ENCODE results near the gene RASSF5. TPM values are rescaled to one million over a fixed set of nuclear protein-coding genes. Genes with fewer than 3 reads are reported as not detected.

The RASSF5 gene
- polyA plus RNA-seq, 2 of the 4 experiments (the other 2 are of a cell fraction) = 2.0 to 2.2 TPM

GRCh38 chr1:206581571-206581981 is 74.2 kb downstream of the RASSF5 start:
- FAIRE-seq (no peak), DNase-seq (ENCODE audit: low read depth in 1 of 2, low spot score in 1 of 2) (no peak), ATAC-seq (no peak)
- no peak overlapping the region for H3K27ac ChIP-seq
- H3K4me2 ChIP-seq = no peak overlapping the region
- WGBS (ENCODE audit: missing lambda C conversion rate) = 88% methylated on average over 10 of the region's 10 CpGs
- POLR2A ChIA-PET = no interaction called here
- CTCF ChIA-PET = interaction anchor here (0.6 to 16.8 kb wide), 9 partner anchors 11 to 401 kb away, joined by 3 to 219 read pairs (median 5); no protein-coding TSS in a partner anchor
- no peaks in the 10 kb centered on the region for H3K9me3 ChIP-seq
- H3K4me1 ChIP-seq = no peaks in the 10 kb centered on the region
- no peak for TF ChIP-seq TFCP2L1 (CRISPR knock-in tag; IDR thresholded peaks at IDR 0.05)
- no peak for TF ChIP-seq HEYL (CRISPR knock-in tag; IDR thresholded peaks at IDR 0.05)
- TF ChIP-seq RCOR1 (IDR thresholded peaks at IDR 0.05; ENCODE audit: low read depth, low read length) = no peak
- TF ChIP-seq GATA3 (IDR thresholded peaks at IDR 0.05; ENCODE audit: borderline replicate concordance) = no peak
- no peak for TF ChIP-seq ZFP36 (IDR thresholded peaks at IDR 0.05; ENCODE audit: borderline replicate concordance, partially characterized antibody)
- TF ChIP-seq POLR2A (IDR thresholded peaks at IDR 0.05; ENCODE audit: low read length) = no peak
- no peak for TF ChIP-seq ZSCAN20 (CRISPR knock-in tag; IDR thresholded peaks at IDR 0.05)
- TF ChIP-seq, protein P1, sequence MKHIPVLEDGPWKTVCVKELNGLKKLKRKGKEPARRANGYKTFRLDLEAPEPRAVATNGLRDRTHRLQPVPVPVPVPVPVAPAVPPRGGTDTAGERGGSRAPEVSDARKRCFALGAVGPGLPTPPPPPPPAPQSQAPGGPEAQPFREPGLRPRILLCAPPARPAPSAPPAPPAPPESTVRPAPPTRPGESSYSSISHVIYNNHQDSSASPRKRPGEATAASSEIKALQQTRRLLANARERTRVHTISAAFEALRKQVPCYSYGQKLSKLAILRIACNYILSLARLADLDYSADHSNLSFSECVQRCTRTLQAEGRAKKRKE (CRISPR knock-in tag; IDR thresholded peaks at IDR 0.05; ENCODE audit: low read depth) = no peak
- TF ChIP-seq FOXS1 (CRISPR knock-in tag; IDR thresholded peaks at IDR 0.05) = no peak
- no peak for TF ChIP-seq SREBF2 (IDR thresholded peaks at IDR 0.05)
- TF ChIP-seq HDAC2 (IDR thresholded peaks at IDR 0.05) = no peak
- TF ChIP-seq CHD4 (IDR thresholded peaks at IDR 0.05; ENCODE audit: borderline replicate concordance) = no peak
- no peak for TF ChIP-seq CBX2 (IDR thresholded peaks at IDR 0.05; ENCODE audit: borderline replicate concordance, low read depth)
- TF ChIP-seq JUN (IDR thresholded peaks at IDR 0.05) = no peak
- TF ChIP-seq FOSB (CRISPR knock-in tag; IDR thresholded peaks at IDR 0.05) = no peak
- no peak for TF ChIP-seq KDM5A (IDR thresholded peaks at IDR 0.05)
- TF ChIP-seq PHF8 (IDR thresholded peaks at IDR 0.05; ENCODE audit: borderline replicate concordance, low read depth) = no peak
- TF ChIP-seq, protein P2, sequence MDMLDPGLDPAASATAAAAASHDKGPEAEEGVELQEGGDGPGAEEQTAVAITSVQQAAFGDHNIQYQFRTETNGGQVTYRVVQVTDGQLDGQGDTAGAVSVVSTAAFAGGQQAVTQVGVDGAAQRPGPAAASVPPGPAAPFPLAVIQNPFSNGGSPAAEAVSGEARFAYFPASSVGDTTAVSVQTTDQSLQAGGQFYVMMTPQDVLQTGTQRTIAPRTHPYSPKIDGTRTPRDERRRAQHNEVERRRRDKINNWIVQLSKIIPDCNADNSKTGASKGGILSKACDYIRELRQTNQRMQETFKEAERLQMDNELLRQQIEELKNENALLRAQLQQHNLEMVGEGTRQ (IDR thresholded peaks at IDR 0.05) = no peak
- no peak for TF ChIP-seq RFX5 (IDR thresholded peaks at IDR 0.05)
- TF ChIP-seq KDM1A (IDR thresholded peaks at IDR 0.05; ENCODE audit: low read depth) = no peak
- no peak overlapping the region for H3K4me3 ChIP-seq

DNA sequence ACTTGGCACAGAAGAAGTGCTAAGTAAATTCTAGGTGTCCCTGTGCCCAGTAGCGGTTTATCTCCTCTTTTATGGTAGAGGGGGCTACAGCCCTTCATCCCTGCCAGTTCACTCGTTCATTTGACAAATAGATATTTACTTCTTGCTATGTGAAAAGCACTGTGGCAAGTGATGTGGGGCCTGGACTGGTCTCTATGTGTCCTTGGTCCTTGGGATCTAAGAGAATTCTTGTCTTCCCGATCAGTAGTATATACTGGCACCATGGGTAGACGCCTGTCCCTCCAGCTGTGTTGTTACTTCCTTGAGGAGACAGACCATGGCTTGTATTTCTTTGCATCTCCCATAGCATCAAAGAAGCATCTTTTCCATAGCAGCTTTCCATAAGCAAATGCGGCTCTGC is 75.2 kb downstream of the RASSF5 start:
- FAIRE-seq (no peak), ATAC-seq (no peak), DNase-seq (ENCODE audit: low read depth in 1 of 2, low spot score in 1 of 2) (no peak)
- H3K4me1 ChIP-seq = no peaks in the 10 kb centered on the region
- H3K4me3 ChIP-seq = no peak overlapping the region
- H3K4me2 ChIP-seq = no peak overlapping the region
- no peak for TF ChIP-seq PBX3 (IDR thresholded peaks at IDR 0.05)
- TF ChIP-seq NPAS2 (CRISPR knock-in tag; IDR thresholded peaks at IDR 0.05; ENCODE audit: borderline replicate concordance) = no peak
- TF ChIP-seq RCOR1 (IDR thresholded peaks at IDR 0.05; ENCODE audit: low read depth, low read length) = no peak
- TF ChIP-seq, protein P3, sequence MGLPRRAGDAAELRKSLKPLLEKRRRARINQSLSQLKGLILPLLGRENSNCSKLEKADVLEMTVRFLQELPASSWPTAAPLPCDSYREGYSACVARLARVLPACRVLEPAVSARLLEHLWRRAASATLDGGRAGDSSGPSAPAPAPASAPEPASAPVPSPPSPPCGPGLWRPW (IDR thresholded peaks at IDR 0.05) = no peak
- TF ChIP-seq EHF (CRISPR knock-in tag; IDR thresholded peaks at IDR 0.05) = no peak
- TF ChIP-seq NFE2L2 (conservative IDR thresholded peaks at IDR 0.05; ENCODE audit: low read length) = no peak
- no peak for TF ChIP-seq CBX8 (IDR thresholded peaks at IDR 0.05)
- no peak for TF ChIP-seq CEBPB (IDR thresholded peaks at IDR 0.05)
- TF ChIP-seq, protein P4, sequence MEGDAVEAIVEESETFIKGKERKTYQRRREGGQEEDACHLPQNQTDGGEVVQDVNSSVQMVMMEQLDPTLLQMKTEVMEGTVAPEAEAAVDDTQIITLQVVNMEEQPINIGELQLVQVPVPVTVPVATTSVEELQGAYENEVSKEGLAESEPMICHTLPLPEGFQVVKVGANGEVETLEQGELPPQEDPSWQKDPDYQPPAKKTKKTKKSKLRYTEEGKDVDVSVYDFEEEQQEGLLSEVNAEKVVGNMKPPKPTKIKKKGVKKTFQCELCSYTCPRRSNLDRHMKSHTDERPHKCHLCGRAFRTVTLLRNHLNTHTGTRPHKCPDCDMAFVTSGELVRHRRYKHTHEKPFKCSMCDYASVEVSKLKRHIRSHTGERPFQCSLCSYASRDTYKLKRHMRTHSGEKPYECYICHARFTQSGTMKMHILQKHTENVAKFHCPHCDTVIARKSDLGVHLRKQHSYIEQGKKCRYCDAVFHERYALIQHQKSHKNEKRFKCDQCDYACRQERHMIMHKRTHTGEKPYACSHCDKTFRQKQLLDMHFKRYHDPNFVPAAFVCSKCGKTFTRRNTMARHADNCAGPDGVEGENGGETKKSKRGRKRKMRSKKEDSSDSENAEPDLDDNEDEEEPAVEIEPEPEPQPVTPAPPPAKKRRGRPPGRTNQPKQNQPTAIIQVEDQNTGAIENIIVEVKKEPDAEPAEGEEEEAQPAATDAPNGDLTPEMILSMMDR (IDR thresholded peaks at IDR 0.05) = no peak
- ChIA-PET CTCF (interaction anchor here (0.7 to 16.8 kb wide), 24 partner anchors 9 to 691 kb away, joined by 3 to 219 read pairs (median 12); partner anchors contain the start of genes IKBKE and RASSF5), POLR2A (no interaction called here)
- no peaks in the 10 kb centered on the region for H3K9me3 ChIP-seq
- 60% methylated on average over 5 of the region's 5 CpGs for WGBS (ENCODE audit: missing lambda C conversion rate)
- no peak overlapping the region for H3K27ac ChIP-seq
